ENCODE results near the gene SH3BP2. TPM values are rescaled to one million over a fixed set of nuclear protein-coding genes. Genes with fewer than 3 reads are reported as not detected.

Gene SH3BP2
- total RNA-seq, 1 donor from 2014 or later = 150 TPM

DNA sequence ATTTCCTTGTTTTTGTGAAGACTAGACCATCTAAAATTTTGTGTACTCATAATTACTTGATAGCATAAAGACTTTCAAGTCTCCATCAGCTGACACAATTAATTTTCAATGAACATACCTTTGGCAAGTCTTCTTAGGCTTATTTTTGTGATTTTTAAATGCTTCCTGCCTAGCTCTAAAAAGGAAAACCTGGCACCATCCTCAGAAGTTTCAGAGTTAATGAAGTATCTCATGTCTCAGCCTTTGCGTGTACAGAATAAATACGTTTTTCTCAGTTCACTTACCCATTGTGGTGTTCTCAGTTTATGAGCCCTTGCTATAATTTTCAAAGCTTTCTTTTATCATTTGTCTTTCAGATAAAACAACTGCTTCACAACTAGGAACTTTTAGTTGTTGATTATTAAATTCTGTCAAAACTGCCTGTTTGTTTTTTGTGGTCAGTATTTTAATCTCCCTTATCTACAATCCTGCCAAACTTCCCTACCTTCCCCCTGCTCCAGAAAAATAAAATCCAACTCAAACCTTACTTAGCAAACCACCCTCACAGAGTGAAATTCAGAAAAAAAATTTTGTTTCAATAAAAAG is 72.4 kb downstream of the SH3BP2 start:
- peaks cover 2% of the 10 kb centered on the region for H3K27me3 Mint-ChIP-seq (ENCODE audit: unreplicated experiment)
- H3K36me3 Mint-ChIP-seq (ENCODE audit: low read depth, unreplicated experiment) = no peaks in the 10 kb centered on the region
- TF ChIP-seq, protein P1, sequence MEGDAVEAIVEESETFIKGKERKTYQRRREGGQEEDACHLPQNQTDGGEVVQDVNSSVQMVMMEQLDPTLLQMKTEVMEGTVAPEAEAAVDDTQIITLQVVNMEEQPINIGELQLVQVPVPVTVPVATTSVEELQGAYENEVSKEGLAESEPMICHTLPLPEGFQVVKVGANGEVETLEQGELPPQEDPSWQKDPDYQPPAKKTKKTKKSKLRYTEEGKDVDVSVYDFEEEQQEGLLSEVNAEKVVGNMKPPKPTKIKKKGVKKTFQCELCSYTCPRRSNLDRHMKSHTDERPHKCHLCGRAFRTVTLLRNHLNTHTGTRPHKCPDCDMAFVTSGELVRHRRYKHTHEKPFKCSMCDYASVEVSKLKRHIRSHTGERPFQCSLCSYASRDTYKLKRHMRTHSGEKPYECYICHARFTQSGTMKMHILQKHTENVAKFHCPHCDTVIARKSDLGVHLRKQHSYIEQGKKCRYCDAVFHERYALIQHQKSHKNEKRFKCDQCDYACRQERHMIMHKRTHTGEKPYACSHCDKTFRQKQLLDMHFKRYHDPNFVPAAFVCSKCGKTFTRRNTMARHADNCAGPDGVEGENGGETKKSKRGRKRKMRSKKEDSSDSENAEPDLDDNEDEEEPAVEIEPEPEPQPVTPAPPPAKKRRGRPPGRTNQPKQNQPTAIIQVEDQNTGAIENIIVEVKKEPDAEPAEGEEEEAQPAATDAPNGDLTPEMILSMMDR (IDR thresholded peaks at IDR 0.05; ENCODE audit: unreplicated experiment) = no peak
- H3K4me1 Mint-ChIP-seq (ENCODE audit: unreplicated experiment) = peaks cover 77% of the 10 kb centered on the region
- peak overlapping the region; percentile 12 for H3K4me3 Mint-ChIP-seq (ENCODE audit: unreplicated experiment)
- H3K9me3 Mint-ChIP-seq (ENCODE audit: unreplicated experiment) = no peaks in the 10 kb centered on the region
- no peak for DNase-seq (ENCODE audit: low spot score)
- peak overlapping the region; percentile 76 for H3K27ac Mint-ChIP-seq (ENCODE audit: unreplicated experiment)

DNA sequence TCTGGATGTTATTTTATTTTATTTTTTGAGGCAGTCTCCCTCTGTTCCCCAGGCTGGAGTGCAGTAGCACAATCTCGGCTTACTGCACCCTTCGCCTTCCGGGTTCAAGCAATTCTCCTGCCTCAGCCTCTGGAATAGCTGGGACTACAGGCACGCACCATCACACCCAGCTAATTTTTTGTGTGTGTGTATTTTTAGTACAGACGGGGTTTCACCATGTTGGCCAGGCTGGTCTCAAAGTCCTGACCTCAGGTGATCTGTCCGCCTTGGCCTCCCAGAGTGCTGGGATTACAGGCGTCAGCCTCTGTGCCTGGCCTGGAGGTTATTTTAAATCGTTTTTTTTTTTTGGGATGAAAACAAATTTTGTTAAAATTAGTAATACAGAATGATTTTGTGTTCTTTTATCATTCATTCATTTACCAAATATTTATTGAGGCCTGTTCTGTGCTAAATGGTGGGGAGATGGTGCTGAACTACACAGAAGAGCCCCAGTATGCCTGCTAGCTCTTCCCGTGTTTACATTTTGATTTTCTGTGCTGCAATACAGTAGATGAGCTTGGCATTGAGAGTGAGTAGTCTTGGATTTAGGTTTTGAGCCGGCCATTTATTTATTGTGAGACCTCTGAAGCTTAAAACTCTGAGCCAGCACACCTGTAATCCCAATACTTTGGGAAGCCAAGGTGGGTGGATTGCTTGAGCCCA is 73.4 kb downstream of the SH3BP2 start:
- peaks cover 67% of the 10 kb centered on the region for H3K4me1 Mint-ChIP-seq (ENCODE audit: unreplicated experiment)
- H3K4me3 Mint-ChIP-seq (ENCODE audit: unreplicated experiment) = no peak overlapping the region
- H3K36me3 Mint-ChIP-seq (ENCODE audit: low read depth, unreplicated experiment) = no peaks in the 10 kb centered on the region
- H3K9me3 Mint-ChIP-seq (ENCODE audit: unreplicated experiment) = no peaks in the 10 kb centered on the region
- no peaks in the 10 kb centered on the region for H3K27me3 Mint-ChIP-seq (ENCODE audit: unreplicated experiment)
- DNase-seq (ENCODE audit: low spot score) = no peak
- H3K27ac Mint-ChIP-seq (ENCODE audit: unreplicated experiment) = peak overlapping the region; percentile 73
- TF ChIP-seq, protein P1 (IDR thresholded peaks at IDR 0.05; ENCODE audit: unreplicated experiment) = no peak

DNA sequence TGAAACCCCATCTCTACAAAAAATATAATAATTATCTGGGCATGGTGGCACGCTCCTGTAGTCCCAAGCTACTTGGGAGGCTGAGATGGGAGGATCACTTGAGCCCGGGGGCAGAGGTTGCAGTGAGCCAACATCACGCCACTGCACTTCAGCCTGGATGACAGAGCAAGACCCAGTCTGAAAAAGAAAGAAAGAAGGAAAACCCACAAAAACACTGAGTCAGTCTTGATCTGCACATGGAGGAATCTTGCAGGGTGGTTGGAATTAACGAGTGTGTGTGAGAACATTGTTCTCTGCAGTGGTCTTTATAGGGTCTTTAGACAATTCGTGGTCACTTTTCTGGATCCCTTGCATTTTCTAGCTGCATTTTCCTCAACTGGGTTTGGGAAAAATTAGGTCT is 74.0 kb downstream of the SH3BP2 start:
- no peaks in the 10 kb centered on the region for H3K36me3 Mint-ChIP-seq (ENCODE audit: low read depth, unreplicated experiment)
- peak overlapping the region; percentile 4 for H3K4me3 Mint-ChIP-seq (ENCODE audit: unreplicated experiment)
- TF ChIP-seq, protein P1 (IDR thresholded peaks at IDR 0.05; ENCODE audit: unreplicated experiment) = no peak
- H3K9me3 Mint-ChIP-seq (ENCODE audit: unreplicated experiment) = no peaks in the 10 kb centered on the region
- H3K4me1 Mint-ChIP-seq (ENCODE audit: unreplicated experiment) = peaks cover 67% of the 10 kb centered on the region
- H3K27ac Mint-ChIP-seq (ENCODE audit: unreplicated experiment) = peak overlapping the region; percentile 77
- no peak for DNase-seq (ENCODE audit: low spot score)
- H3K27me3 Mint-ChIP-seq (ENCODE audit: unreplicated experiment) = no peaks in the 10 kb centered on the region

DNA sequence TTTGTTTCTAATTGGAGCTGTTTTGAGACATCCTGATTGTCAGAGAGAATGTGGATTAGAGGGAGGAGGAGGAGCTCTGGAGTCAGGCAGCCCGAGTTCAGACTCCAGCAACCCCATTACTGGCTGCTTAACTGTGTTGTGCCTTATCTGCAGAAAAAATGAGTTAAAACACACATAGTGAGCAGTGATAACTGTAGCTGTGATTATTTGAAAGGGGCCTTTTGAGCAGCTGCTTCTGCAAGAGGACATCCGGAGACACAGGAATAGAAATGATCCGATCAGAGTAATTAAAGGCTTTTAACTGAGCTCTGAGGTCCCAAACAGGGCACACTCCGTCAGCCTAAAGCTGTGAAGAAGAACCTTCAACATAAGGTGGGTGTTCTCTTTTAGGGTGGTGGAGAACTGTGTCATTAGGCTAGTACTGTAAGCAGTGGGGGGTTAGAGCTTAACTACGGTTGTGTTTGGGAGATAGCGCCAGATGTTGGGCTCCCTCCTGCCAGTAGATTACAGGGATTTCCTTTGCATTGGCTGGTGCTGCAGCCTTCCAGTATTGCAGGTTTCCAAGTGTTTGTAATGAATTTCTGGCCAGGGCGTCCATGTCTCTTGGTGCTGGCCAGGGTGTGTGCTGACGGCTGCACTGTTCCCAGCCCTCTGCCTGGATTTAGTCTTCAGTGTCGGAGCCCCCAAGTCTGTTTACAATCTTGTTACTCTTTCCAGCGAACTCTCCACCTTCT is 75.0 kb downstream of the SH3BP2 start:
- H3K27ac Mint-ChIP-seq (ENCODE audit: unreplicated experiment) = peak overlapping the region; percentile 71
- no peaks in the 10 kb centered on the region for H3K9me3 Mint-ChIP-seq (ENCODE audit: unreplicated experiment)
- no peaks in the 10 kb centered on the region for H3K27me3 Mint-ChIP-seq (ENCODE audit: unreplicated experiment)
- TF ChIP-seq, protein P1 (IDR thresholded peaks at IDR 0.05; ENCODE audit: unreplicated experiment) = no peak
- no peaks in the 10 kb centered on the region for H3K36me3 Mint-ChIP-seq (ENCODE audit: low read depth, unreplicated experiment)
- H3K4me1 Mint-ChIP-seq (ENCODE audit: unreplicated experiment) = peaks cover 61% of the 10 kb centered on the region
- peak overlapping the region; percentile 48 for H3K4me3 Mint-ChIP-seq (ENCODE audit: unreplicated experiment)
- no peak for DNase-seq (ENCODE audit: low spot score)
